ENCODE data around the gene PARK7. TPM values are rescaled to one million over a fixed set of nuclear protein-coding genes. Genes with fewer than 3 reads are reported as not detected.

PARK7 gene
- polyA plus RNA-seq, 2 of the 4 experiments (the other 2 are of a cell fraction), result 372 to 446 TPM

GRCh38 chr1:7940034-7940433, 21.5 kb upstream of the PARK7 start:
- ATAC-seq (no peak), DNase-seq (ENCODE audit: low read depth in 1 of 2, low spot score in 1 of 2) (no peak), FAIRE-seq (no peak)
- Histone ChIP-seq H3K4me1 (peaks cover 24% of the 10 kb centered on the region), H3K4me2 (peak overlapping the region; percentile 65; the same call in 1 of the 3 replicates), H3K4me3 (no peak overlapping the region), H3K9me3 (no peaks in the 10 kb centered on the region), H3K27ac (no peak overlapping the region)
- WGBS (ENCODE audit: missing lambda C conversion rate), result 81% methylated on average over 3 of the region's 3 CpGs
- TF ChIP-seq RCOR1 (IDR thresholded peaks at IDR 0.05; ENCODE audit: low read depth, low read length) (no peak), TP53 (CRISPR knock-in tag; IDR thresholded peaks at IDR 0.05) (no peak), RAD21 (conservative IDR thresholded peaks at IDR 0.05 in 1 of 2, IDR thresholded peaks at IDR 0.05 in 1 of 2) (no peak), CHD2 (IDR thresholded peaks at IDR 0.05; ENCODE audit: low read length, partially characterized antibody) (no peak), TFCP2L1 (CRISPR knock-in tag; IDR thresholded peaks at IDR 0.05) (no peak), FOSL2 (IDR thresholded peaks at IDR 0.05) (no peak), FOSL2 (CRISPR knock-in tag; IDR thresholded peaks at IDR 0.05) (no peak), HMGXB4 (CRISPR knock-in tag; IDR thresholded peaks at IDR 0.05; ENCODE audit: borderline replicate concordance) (no peak), NFE2L2 (conservative IDR thresholded peaks at IDR 0.05; ENCODE audit: low read length) (no peak), SMC3 (IDR thresholded peaks at IDR 0.05) (no peak), POLR2AphosphoS2 (conservative IDR thresholded peaks at IDR 0.05; ENCODE audit: low read length) (no peak), ZNF302 (CRISPR knock-in tag; IDR thresholded peaks at IDR 0.05) (no peak), ZSCAN20 (CRISPR knock-in tag; IDR thresholded peaks at IDR 0.05) (no peak), FOXS1 (CRISPR knock-in tag; IDR thresholded peaks at IDR 0.05) (no peak), CBX8 (IDR thresholded peaks at IDR 0.05) (no peak), MAZ (IDR thresholded peaks at IDR 0.05; ENCODE audit: borderline replicate concordance, low read depth, low read length) (no peak), KDM5A (IDR thresholded peaks at IDR 0.05) (no peak), EHMT2 (IDR thresholded peaks at IDR 0.05; ENCODE audit: low read depth) (no peak), MAFK (IDR thresholded peaks at IDR 0.05; ENCODE audit: partially characterized antibody) (no peak), REST (IDR thresholded peaks at IDR 0.05) (no peak), CBX2 (IDR thresholded peaks at IDR 0.05; ENCODE audit: borderline replicate concordance, low read depth) (no peak)
- ChIA-PET POLR2A (interaction anchor here (1.9 kb wide), 1 partner anchor 21 kb away, joined by 8 read pairs; the partner anchor contains the start of gene PARK7), CTCF (interaction anchor here (1.5 kb wide), 1 partner anchor 271 kb away, joined by 6 read pairs; no protein-coding TSS in a partner anchor)

- peak within 1 kb of the TSS in 1 of 2 experiments; percentile 67; a peak in 3 of 6 replicates for H3K27ac ChIP-seq
- FAIRE-seq (no peak), ATAC-seq (peak; percentile 75 to 91), DNase-seq (ENCODE audit: low read depth in 1 of 2, low spot score in 1 of 2) (peak; percentile 40 to 77)
- no peaks in the 10 kb centered on the region for H3K9me3 ChIP-seq
- H3K4me3 ChIP-seq, result no peak within 1 kb of the TSS
- TF ChIP-seq FOSL2 (IDR thresholded peaks at IDR 0.05) (no peak), FOSL2 (CRISPR knock-in tag; IDR thresholded peaks at IDR 0.05) (peak; percentile 30; the same call in 1 of the 2 replicates), FOXS1 (CRISPR knock-in tag; IDR thresholded peaks at IDR 0.05) (no peak)
- peaks cover 24% of the 10 kb centered on the region for H3K4me1 ChIP-seq
- CTCF ChIA-PET, result interaction anchor here (1.5 kb wide), 1 partner anchor 272 kb away, joined by 6 read pairs; no protein-coding TSS in a partner anchor
- 37% methylated on average over 14 of the region's 14 CpGs for WGBS (ENCODE audit: missing lambda C conversion rate)
- H3K4me2 ChIP-seq, result peak within 1 kb of the TSS; percentile 65
- POLR2A ChIA-PET, result interaction anchor here (0.6 to 1.9 kb wide), 2 partner anchors 20 to 877 kb away, joined by 4 to 8 read pairs; partner anchors contain the start of genes PARK7 and RERE
Observed at GRCh38 chr1:7940745-7941436, 20.6 kb upstream of the PARK7 start, which contains the start of gene TNFRSF9. TSS of gene TNFRSF9 (minus strand) at chr1:7940839. CDS start at chr1:7939994, 845 bp downstream.

Measured in A549 (cell line).